Duodenal mucosa (tissue), 2 donors: Measurements from ENCODE around the gene GNG7.

Source experiments
- H3K27ac ChIP-seq: one replicate; pipeline ENCODE4 v1.7.0; 2013; ENCODE audit warnings: low read depth, low read length
- H3K27me3 ChIP-seq, 2 donors: one replicate each; pipeline ENCODE4 v1.7.0; 2013; ENCODE audit warnings: low read length in 2 of 2, control low read depth in 1 of 2; ENCODE audit not compliant: insufficient read depth in 2 of 2, control insufficient read depth in 1 of 2
- H3K36me3 ChIP-seq, 2 donors: one replicate each; pipeline ENCODE4 v1.7.0; 2013; ENCODE audit warnings: low read length in 2 of 2, control low read depth in 1 of 2; ENCODE audit not compliant: insufficient read depth in 2 of 2, control insufficient read depth in 1 of 2
- H3K4me1 ChIP-seq, 2 donors: one replicate each; pipeline ENCODE4 v1.7.0; 2013; ENCODE audit warnings: low read length in 2 of 2, control low read depth in 1 of 2; ENCODE audit not compliant: insufficient read depth in 2 of 2, control insufficient read depth in 1 of 2
- H3K4me3 ChIP-seq, 2 donors: one replicate each; pipeline ENCODE4 v1.7.0; 2013; ENCODE audit warnings: low read length in 2 of 2, low read depth in 1 of 2
- H3K9ac ChIP-seq, 2 donors: one replicate each; pipeline ENCODE4 v1.7.0; 2013; ENCODE audit warnings: low read length in 2 of 2, low read depth in 1 of 2
- H3K9me3 ChIP-seq, 2 donors: one replicate each; pipeline ENCODE4 v1.7.0; 2013; ENCODE audit warnings: low read length in 2 of 2, control low read depth in 1 of 2; ENCODE audit not compliant: control insufficient read depth in 1 of 2

Gene GNG7

DNA sequence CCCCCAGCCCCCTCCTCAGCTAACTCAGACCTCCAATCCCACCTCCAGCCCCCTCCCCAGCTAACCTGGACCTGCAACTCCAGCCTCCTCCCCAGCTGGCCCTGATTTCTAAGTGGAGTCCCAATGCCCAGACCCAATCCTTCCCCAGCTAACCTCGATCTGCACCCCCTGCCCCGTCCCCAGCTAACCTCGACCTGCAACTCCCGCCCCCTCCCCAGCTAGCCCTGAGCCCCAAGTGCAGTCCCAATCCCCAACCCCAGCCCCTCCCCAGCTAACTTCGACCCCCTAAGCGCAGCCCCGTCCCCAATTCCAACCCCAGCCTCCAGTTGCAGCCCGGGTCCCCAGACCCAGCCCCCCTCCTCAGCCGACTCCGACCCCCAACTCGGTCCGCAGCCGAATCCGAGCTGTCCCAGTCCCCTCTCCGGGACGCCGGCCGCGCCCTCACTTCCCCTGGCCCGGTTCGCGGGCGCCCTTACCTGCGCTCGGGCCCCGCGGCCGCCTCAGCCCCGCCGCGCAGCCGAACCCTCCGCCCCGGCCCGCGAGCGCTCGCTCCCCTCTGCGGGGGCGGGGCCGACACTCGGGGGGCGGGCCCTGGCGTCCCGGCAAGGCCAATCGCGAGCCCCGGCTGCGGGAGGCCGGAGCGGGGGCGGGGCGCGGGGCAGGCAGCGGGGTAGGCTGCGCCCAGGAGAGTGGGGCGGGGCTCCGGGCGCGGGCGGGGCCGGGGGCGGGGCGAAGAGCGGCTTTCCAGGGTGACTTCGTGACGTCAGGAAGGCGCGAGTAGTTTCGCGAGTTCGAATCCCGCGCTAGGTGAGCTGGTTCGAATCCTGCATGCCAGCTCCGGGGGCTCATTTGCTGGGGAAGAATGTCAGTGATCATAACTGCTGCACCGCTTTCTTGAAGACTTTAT, at the start of gene GNG7:
GNG7 (minus strand) TSS at position 525 of the 907 bp plus-strand sequence. CDS start 182,006 bp downstream, outside the sequence.
- H3K9ac ChIP-seq, result peak within 1 kb of the TSS; percentile 51 to 66
- H3K4me3 ChIP-seq, result peak within 1 kb of the TSS; percentile 43 to 54
- no peak within 1 kb of the TSS for H3K27ac ChIP-seq
- H3K36me3 ChIP-seq, result no peaks in the 10 kb centered on the region
- no peaks in the 10 kb centered on the region for H3K9me3 ChIP-seq
- H3K27me3 ChIP-seq, result no peaks in the 10 kb centered on the region
- peaks cover 0 to 3% of the 10 kb centered on the region in 2 donors for H3K4me1 ChIP-seq

DNA sequence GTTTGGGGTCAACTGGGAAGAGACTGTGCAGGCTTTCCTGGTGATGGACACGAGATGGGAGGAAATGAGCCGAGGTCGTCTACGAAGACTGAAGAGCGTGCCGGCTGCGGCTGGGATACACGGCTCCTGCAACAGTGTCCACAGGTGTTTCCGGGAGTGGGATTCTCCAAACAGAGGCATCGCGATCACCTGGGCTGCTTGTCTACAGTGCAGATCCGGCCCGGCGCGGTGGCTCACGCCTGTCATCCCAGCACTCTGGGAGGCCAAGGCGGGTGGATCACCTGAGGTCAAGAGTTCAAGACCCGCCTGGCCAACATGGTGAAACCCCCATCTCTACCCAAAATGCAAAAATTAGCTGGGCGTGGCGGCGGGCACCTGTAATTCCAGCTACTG, 48.9 kb upstream of the GNG7 start:
- peaks cover 0 to 30% of the 10 kb centered on the region in 2 donors for H3K36me3 ChIP-seq
- H3K9me3 ChIP-seq, result no peaks in the 10 kb centered on the region
- peaks cover 0 to 4% of the 10 kb centered on the region in 2 donors for H3K4me1 ChIP-seq
- H3K9ac ChIP-seq, result no peak overlapping the region
- H3K27ac ChIP-seq, result no peak overlapping the region
- no peak overlapping the region for H3K4me3 ChIP-seq
- no peaks in the 10 kb centered on the region for H3K27me3 ChIP-seq

- peaks cover 0 to 4% of the 10 kb centered on the region in 2 donors for H3K4me1 ChIP-seq
- H3K9ac ChIP-seq, result no peak overlapping the region
- H3K9me3 ChIP-seq, result no peaks in the 10 kb centered on the region
- no peak overlapping the region for H3K4me3 ChIP-seq
- H3K27me3 ChIP-seq, result no peaks in the 10 kb centered on the region
- peaks cover 0 to 27% of the 10 kb centered on the region in 2 donors for H3K36me3 ChIP-seq
- no peak overlapping the region for H3K27ac ChIP-seq
Observed at GRCh38 chr19:2750808-2751437, 48.4 kb upstream of the GNG7 start.

- no peak overlapping the region for H3K27ac ChIP-seq
- H3K9ac ChIP-seq, result no peak overlapping the region
- H3K9me3 ChIP-seq, result no peaks in the 10 kb centered on the region
- H3K36me3 ChIP-seq, result no peaks in the 10 kb centered on the region
- no peak overlapping the region for H3K4me3 ChIP-seq
- H3K27me3 ChIP-seq, result no peaks in the 10 kb centered on the region
- peaks cover 0 to 4% of the 10 kb centered on the region in 2 donors for H3K4me1 ChIP-seq
Observed at GRCh38 chr19:2747349-2747748, 44.9 kb upstream of the GNG7 start.

GRCh38 chr19:2744113-2744512, 41.6 kb upstream of the GNG7 start:
- no peak overlapping the region for H3K27ac ChIP-seq
- peaks cover 0 to 8% of the 10 kb centered on the region in 2 donors for H3K4me1 ChIP-seq
- no peaks in the 10 kb centered on the region for H3K27me3 ChIP-seq
- no peak overlapping the region for H3K9ac ChIP-seq
- H3K4me3 ChIP-seq, result no peak overlapping the region
- H3K9me3 ChIP-seq, result no peaks in the 10 kb centered on the region
- no peaks in the 10 kb centered on the region for H3K36me3 ChIP-seq

- Histone ChIP-seq H3K9me3 (no peaks in the 10 kb centered on the region), H3K36me3 (no peaks in the 10 kb centered on the region), H3K9ac (no peak overlapping the region), H3K27ac (no peak overlapping the region), H3K27me3 (no peaks in the 10 kb centered on the region), H3K4me1 (peaks cover 0 to 12% of the 10 kb centered on the region in 2 donors), H3K4me3 (no peak overlapping the region)
Observed at GRCh38 chr19:2743099-2743498, 40.6 kb upstream of the GNG7 start.

DNA sequence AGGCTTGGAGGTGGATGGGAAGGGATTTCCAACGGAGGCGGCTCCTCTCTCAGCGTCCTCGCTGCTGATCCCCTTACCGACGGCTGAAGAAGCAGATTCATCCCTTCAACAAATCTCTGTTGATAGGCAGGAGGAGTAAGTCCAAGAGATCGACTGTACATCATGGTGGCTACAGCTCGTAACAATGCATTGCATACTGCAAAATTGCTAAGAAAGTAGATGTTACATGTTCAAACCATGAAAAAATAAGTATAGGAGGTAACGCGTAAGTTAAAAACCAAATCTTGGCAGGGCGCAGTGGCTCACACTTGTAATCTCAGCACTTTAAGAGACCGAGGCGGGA, 37.8 kb upstream of the GNG7 start:
- Histone ChIP-seq H3K9ac (no peak overlapping the region), H3K36me3 (peaks cover 12 to 18% of the 10 kb centered on the region in 2 donors), H3K9me3 (no peaks in the 10 kb centered on the region), H3K27me3 (no peaks in the 10 kb centered on the region), H3K4me1 (peaks cover 0 to 12% of the 10 kb centered on the region in 2 donors), H3K4me3 (peak overlapping the region in 1 of 2 donors; percentile 94), H3K27ac (no peak overlapping the region)

GRCh38 chr19:2739602-2740313, 37.3 kb upstream of the GNG7 start, which contains the start of gene SLC39A3:
SLC39A3 (minus strand) TSS chr19:2740017; CDS start chr19:2737257, 2,760 bp downstream.
- Histone ChIP-seq H3K27ac (no peak within 1 kb of the TSS), H3K4me3 (peak within 1 kb of the TSS; percentile 94 to 97), H3K9ac (peak within 1 kb of the TSS; percentile 81 to 84), H3K27me3 (no peaks in the 10 kb centered on the region), H3K4me1 (peaks cover 0 to 12% of the 10 kb centered on the region in 2 donors), H3K9me3 (no peaks in the 10 kb centered on the region), H3K36me3 (peaks cover 12 to 21% of the 10 kb centered on the region in 2 donors)

DNA sequence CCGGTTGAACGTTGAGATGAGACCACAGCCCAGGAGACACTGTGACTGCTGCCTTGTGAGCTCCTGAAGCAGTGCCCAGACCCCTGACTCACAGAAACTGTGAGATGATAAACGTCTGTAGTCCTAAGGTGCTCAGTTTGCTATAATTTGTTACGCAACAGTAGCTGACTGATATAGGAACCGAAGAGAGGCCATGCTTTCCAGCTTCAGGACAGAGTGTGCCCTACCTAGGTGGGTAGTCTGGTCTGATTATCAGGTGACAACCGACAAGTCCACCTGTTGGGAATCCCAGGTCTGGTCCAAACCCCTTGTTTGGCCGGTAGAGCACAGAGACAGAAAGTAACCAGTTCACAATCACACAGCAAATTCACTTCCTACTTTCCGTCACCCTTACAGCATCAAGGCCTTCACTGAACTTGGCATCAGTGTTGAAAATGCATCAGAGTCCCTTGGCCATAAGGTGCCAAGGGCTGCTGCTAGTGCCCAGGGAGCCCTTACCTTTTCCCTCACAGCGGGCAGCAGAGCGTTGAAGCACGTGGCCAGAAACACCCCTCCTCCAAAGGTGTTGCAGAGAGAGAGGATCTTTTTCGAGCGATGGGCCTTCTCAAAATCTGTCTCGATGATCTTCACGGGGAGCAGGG, 34.2 kb upstream of the GNG7 start:
- no peak overlapping the region for H3K4me3 ChIP-seq
- no peak overlapping the region for H3K27ac ChIP-seq
- no peaks in the 10 kb centered on the region for H3K27me3 ChIP-seq
- H3K36me3 ChIP-seq, result peaks cover 12 to 27% of the 10 kb centered on the region in 2 donors
- H3K4me1 ChIP-seq, result peaks cover 0 to 19% of the 10 kb centered on the region in 2 donors
- H3K9me3 ChIP-seq, result no peaks in the 10 kb centered on the region
- H3K9ac ChIP-seq, result no peak overlapping the region
